PFSK-1 (cell line): ENCODE measurements around the gene HOXA3.

Source experiments
- FOXP2 ChIP-seq: optimal IDR thresholded peaks from 2 replicates; pipeline ENCODE3; 2011; ENCODE audit warnings: borderline replicate concordance, control low read depth, inconsistent platforms; ENCODE audit not compliant: insufficient read depth; ENCODE audit errors: extremely low read length, extremely low read depth
- POLR2AphosphoS5 ChIP-seq: IDR thresholded peaks from 2 replicates; pipeline ENCODE4 v1.6.1; 2012; ENCODE audit warnings: low read depth, mild to moderate bottlenecking, control low read depth, low read length, moderate library complexity
- SIN3A ChIP-seq: IDR thresholded peaks from 2 replicates; pipeline ENCODE4 v1.6.1; 2012; ENCODE audit warnings: mild to moderate bottlenecking, low read length, moderate library complexity, borderline replicate concordance; ENCODE audit not compliant: insufficient read depth
- TAF1 ChIP-seq: IDR thresholded peaks from 2 replicates; pipeline ENCODE4 v1.6.1; 2012; ENCODE audit warnings: low read length, control low read depth, borderline replicate concordance; ENCODE audit not compliant: insufficient read depth
- TF ChIP-seq, protein P1 (sequence below), 2 experiments: IDR thresholded peaks; 2 replicates each; pipeline versions ENCODE4 v1.6.1 to v1.8.0; 2011 to 2012; ENCODE audit warnings: low read depth in 2 of 2, low read length in 2 of 2, control low read depth in 1 of 2, inconsistent platforms in 1 of 2, mild to moderate bottlenecking in 1 of 2, moderate library complexity in 1 of 2; ENCODE audit not compliant: insufficient read depth in 1 of 2

The HOXA3 gene

DNA sequence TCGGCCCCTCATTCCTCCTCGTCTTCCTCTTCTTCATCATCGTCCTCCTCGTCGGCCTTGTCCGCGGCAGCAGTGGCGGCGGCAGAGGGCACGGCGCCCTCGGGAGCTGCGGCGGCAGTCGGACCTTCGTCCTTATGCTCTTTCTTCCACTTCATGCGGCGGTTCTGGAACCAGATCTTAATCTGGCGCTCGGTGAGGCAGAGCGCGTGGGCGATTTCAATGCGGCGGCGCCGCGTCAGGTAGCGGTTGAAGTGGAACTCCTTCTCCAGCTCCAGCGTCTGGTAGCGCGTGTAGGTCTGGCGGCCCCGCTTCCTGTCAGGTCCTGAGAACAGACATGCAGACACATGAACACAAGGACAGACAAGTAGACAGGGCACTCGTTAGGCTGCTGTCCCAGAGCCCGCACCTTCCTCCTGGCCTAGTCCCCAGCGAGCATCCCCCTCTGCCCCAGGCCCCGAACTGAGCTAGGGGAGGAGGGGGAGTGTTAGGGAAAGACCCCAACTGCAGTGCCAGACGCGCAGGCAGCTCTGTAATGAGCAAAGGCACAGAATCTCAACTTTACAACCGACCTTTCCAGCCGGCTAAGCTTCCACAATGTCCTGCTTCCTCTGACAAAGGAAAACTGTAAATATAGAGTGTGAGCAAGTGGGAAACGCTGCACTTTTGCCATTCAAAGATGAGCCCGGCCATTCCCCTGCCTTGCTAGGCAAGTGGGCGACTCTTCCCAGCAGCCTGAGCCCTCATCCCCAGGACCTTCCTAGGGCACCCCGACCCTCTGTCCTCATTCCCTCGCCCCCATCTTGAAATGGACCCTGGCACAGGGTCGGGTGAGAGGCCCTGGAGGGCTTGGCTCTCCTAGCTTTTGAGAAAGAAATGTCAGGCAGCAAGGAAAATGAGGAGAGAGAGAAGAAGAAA, 2.8 kb upstream of the HOXA3 start:
- TF ChIP-seq TAF1, result no peak
- TF ChIP-seq POLR2AphosphoS5, result no peak
- TF ChIP-seq SIN3A, result no peak
- TF ChIP-seq FOXP2, result no peak

DNA sequence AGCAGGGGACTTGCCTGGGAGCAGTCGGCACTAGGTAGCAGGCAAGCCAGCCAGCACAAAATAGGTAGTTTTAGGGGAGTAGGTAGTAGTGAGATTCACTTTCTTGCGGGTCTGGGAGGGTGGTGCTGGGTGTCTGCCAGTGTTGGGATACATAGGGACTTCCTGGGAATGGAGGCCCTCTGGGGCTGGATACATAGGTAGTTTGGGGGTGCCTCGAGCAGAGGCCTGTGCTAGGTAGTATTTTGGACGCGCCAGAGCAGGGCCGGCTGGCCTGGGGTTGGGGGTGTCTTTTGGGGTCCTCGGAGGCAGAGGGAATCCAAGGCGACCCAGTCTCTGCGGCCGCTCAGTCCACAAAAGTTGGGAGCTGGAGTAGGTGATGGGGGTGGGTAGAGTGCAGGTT, 2.0 kb upstream of the HOXA3 start:
- TF ChIP-seq, protein P1, sequence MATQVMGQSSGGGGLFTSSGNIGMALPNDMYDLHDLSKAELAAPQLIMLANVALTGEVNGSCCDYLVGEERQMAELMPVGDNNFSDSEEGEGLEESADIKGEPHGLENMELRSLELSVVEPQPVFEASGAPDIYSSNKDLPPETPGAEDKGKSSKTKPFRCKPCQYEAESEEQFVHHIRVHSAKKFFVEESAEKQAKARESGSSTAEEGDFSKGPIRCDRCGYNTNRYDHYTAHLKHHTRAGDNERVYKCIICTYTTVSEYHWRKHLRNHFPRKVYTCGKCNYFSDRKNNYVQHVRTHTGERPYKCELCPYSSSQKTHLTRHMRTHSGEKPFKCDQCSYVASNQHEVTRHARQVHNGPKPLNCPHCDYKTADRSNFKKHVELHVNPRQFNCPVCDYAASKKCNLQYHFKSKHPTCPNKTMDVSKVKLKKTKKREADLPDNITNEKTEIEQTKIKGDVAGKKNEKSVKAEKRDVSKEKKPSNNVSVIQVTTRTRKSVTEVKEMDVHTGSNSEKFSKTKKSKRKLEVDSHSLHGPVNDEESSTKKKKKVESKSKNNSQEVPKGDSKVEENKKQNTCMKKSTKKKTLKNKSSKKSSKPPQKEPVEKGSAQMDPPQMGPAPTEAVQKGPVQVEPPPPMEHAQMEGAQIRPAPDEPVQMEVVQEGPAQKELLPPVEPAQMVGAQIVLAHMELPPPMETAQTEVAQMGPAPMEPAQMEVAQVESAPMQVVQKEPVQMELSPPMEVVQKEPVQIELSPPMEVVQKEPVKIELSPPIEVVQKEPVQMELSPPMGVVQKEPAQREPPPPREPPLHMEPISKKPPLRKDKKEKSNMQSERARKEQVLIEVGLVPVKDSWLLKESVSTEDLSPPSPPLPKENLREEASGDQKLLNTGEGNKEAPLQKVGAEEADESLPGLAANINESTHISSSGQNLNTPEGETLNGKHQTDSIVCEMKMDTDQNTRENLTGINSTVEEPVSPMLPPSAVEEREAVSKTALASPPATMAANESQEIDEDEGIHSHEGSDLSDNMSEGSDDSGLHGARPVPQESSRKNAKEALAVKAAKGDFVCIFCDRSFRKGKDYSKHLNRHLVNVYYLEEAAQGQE (IDR thresholded peaks at IDR 0.05; ENCODE audit: insufficient read depth in 1 of 2, low read depth in 2 of 2, low read length in 2 of 2), result no peak
- TF ChIP-seq SIN3A, result no peak
- TF ChIP-seq FOXP2, result no peak
- TF ChIP-seq TAF1, result no peak
- no peak for TF ChIP-seq POLR2AphosphoS5

DNA sequence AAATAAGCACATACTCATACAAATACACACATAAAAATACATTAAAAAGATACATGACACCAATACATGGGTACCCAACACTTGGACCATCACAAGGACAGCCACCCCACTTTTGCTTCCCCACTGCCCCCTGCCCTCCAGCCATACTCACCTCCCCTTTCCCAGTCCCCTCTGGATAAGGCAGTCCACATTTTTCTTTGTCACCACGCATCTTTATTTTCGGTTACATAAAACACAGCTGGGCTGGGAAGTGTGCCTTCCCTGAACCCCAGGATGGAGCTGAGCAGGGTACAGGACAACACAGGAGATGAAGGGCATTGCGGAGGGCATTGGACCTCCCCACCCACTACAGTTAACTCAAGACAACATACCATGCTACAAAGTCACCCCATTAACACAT, 1.1 kb upstream of the HOXA3 start:
- no peak for TF ChIP-seq TAF1
- TF ChIP-seq, protein P1 (IDR thresholded peaks at IDR 0.05; ENCODE audit: insufficient read depth in 1 of 2, low read depth in 2 of 2, low read length in 2 of 2), result no peak
- TF ChIP-seq POLR2AphosphoS5, result no peak
- TF ChIP-seq SIN3A, result no peak
- TF ChIP-seq FOXP2, result no peak

DNA sequence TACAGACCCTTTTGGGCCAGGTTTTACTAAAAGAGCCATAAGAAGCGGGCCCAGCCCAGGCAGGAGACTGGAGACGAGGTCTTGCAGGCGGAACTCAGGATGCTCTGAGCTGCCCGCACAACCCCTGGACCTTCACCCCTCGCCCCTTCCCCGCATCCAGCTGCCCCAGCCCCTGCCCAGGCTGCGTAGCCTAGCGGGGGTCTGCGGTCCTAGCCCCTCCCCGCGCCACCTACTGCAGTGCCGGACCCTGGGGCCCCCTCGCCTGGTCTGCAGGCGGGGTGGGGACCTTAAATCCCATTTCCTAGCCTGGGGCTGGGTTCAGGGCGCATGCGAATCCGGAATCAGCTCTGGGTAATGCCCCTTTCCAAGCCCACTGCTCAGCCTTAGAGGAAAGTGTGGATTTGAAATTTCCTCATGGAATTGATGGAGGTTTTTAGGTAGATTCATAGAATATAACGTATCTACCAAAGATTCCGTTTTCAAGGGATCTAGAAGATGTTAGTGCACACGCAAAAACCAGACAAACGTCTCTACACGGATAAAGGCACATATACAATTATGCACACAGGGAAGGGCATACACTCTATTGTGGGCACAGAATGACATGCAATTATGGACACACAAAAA, 546 bp upstream of the HOXA3 start:
- no peak for TF ChIP-seq TAF1
- TF ChIP-seq, protein P1 (IDR thresholded peaks at IDR 0.05; ENCODE audit: insufficient read depth in 1 of 2, low read depth in 2 of 2, low read length in 2 of 2), result no peak
- no peak for TF ChIP-seq FOXP2

DNA sequence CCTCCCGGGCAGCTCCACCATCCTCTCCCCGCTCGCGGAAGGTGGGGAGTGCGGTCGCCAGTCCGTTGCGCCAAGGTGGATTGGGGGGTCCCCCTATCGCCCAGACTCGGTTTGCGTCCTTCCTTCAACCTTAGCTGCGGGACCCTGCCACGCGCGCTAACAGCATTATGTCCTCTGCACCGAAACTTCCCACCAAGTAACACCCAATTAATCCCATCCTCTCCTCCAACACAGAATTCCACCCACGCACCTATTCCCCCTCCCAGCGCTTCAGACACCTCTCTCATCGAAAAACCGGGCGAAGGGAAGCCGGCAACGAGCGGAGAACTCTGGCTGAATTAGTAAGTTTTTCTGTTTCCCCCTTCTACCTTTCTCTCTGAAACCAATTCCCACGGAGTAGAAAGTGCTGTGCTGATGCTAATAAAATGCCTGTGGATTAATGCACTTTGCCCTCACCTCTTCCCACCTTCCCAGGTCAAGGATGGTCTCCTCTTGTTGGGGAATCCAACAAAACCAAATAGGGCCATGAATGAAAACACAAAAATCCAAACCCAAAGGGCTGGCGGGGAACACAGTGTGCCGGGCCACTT, 947 bp downstream of the HOXA3 start:
- TF ChIP-seq POLR2AphosphoS5 (no peak), FOXP2 (no peak), TAF1 (no peak), SIN3A (no peak)
- TF ChIP-seq, protein P1 (IDR thresholded peaks at IDR 0.05; ENCODE audit: insufficient read depth in 1 of 2, low read depth in 2 of 2, low read length in 2 of 2), result no peak
